Measurements from ENCODE around the gene NAALADL2.

DNA sequence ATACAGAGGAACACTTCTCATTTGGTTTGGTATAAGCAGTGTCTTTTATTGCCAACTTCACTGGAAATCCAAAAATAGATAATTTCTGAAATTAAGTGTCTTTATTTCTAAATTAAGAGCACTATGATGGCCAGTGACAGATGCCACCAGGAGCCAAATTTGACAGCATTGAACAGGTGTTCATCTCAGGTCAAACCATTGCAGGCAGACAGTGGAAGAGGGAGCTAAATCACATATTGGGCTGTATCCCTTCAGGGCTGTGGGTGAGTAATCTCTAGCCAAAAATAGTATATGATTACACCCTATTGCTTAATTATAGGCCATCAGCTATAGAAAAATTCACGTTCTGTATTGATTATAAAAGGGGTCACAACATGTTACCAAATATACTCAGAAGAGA, 457.7 kb downstream of the NAALADL2 start:
- TF ChIP-seq POLR2AphosphoS5 (IDR thresholded peaks at IDR 0.05; ENCODE audit: borderline replicate concordance, low read depth, low read length) (no peak), EZH2 (IDR thresholded peaks at IDR 0.05) (no peak)
